Body of pancreas (tissue), 4 donors: Measurements from ENCODE around the gene TSHZ2.

ENCODE experiments used
- POLR2A ChIP-seq, 3 donors: fragments of 450-650 bp; IDR thresholded peaks; one replicate each; pipeline ENCODE4 v1.6.1; 2016; ENCODE audit warnings: antibody characterized with exemption in 3 of 3, mild to moderate bottlenecking in 2 of 3
- TF ChIP-seq, protein P1 (sequence below), 7 experiments: fragments of 450-650 bp in 4 of 7; fragments of 200-600 bp in 3 of 7; sonication (generic) in 3 of 7; IDR thresholded peaks; one replicate each; pipeline ENCODE4 v1.5.1; 2016 to 2019; ENCODE audit warnings: antibody characterized with exemption in 7 of 7

DNA sequence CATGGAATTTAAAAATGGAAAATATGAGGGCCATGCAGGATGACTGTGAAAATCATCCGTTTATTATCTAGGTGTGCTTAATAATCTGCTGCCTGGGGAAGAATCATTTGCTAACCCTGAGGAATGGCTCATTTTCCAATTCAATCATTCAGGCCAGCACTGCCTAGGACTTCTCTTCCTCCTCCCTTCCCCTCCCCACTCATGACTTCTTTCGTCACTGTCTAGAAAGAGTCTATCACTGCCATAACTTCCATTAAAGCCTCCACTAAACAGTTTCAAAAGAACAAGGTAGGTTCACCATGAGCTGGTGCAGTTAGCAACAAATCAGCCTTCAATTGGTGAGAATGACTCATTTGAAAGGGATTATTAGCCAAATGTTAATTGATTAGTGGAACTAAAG lies 43.9 kb downstream of the TSHZ2 start:
- TF ChIP-seq, protein P1, sequence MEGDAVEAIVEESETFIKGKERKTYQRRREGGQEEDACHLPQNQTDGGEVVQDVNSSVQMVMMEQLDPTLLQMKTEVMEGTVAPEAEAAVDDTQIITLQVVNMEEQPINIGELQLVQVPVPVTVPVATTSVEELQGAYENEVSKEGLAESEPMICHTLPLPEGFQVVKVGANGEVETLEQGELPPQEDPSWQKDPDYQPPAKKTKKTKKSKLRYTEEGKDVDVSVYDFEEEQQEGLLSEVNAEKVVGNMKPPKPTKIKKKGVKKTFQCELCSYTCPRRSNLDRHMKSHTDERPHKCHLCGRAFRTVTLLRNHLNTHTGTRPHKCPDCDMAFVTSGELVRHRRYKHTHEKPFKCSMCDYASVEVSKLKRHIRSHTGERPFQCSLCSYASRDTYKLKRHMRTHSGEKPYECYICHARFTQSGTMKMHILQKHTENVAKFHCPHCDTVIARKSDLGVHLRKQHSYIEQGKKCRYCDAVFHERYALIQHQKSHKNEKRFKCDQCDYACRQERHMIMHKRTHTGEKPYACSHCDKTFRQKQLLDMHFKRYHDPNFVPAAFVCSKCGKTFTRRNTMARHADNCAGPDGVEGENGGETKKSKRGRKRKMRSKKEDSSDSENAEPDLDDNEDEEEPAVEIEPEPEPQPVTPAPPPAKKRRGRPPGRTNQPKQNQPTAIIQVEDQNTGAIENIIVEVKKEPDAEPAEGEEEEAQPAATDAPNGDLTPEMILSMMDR (IDR thresholded peaks at IDR 0.05), result no peak
- TF ChIP-seq POLR2A (IDR thresholded peaks at IDR 0.05), result no peak
